SH-SY5Y (cell line): Measurements from ENCODE around the gene RAB9A.

ENCODE experiments used
- GATA2 ChIP-seq: IDR thresholded peaks from 2 replicates; pipeline ENCODE4 v1.6.1; 2011; ENCODE audit warnings: mild to moderate bottlenecking, low read depth, low read length
- GATA3 ChIP-seq: IDR thresholded peaks from 2 replicates; pipeline ENCODE4 v1.6.1; 2011; ENCODE audit warnings: low read depth, mild to moderate bottlenecking, low read length, moderate library complexity

GRCh38 chrX:13754765-13755164 is 65.8 kb downstream of the RAB9A start:
- TF ChIP-seq GATA3 (no peak), GATA2 (no peak)
